GM19035 (cell line): ENCODE measurements around the gene HECW1.
"Not testable (repeated sequence)": the region's sequence is repeated elsewhere in the genome, so short reads cannot be mapped to it uniquely, and the experiment has no call there.

Experiments used
- ATAC-seq: cut with Tn5 transposase; IDR thresholded peaks from one replicate; pipeline ENCODE4 v1.9.1; 2021; ENCODE audit not compliant: unreplicated experiment

The HECW1 gene

DNA sequence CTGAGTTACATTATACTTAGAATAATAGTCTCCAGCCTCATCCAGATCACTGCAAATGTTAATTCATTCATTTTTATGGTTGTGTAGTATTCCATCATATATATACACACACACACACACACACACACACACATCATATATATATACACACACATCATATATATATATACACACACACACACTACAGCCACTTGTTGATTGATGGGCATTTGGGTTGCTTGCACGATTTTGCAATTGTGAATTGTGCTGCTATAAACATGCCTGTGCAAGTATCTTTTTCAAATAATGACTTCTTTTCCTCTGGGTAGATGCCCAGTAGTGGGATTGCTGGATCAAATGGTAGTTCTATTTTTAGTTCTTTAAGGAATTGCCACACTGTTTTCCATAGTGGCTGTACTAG, 233.2 kb downstream of the HECW1 start:
- ATAC-seq: not testable (repeated sequence)

DNA sequence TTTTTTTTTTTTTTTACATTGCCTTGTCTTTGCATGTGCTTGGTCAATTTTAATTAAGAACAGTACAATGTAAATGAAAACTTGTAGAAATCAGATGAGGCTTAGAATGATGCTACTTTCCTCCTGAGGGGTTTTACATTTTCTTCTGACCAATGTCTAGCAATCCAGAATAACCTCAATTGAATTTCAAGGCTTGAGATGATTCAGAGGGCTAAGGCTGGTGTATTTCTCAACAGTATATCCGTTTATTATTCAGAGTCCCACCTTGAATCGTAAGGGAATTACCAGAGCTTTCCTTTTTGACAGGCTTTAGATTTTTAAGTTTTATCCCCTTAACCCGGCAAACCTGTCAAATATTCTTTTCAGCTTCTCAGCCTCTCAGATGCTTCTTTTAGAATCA, 239.2 kb downstream of the HECW1 start:
- ATAC-seq: no peak

DNA sequence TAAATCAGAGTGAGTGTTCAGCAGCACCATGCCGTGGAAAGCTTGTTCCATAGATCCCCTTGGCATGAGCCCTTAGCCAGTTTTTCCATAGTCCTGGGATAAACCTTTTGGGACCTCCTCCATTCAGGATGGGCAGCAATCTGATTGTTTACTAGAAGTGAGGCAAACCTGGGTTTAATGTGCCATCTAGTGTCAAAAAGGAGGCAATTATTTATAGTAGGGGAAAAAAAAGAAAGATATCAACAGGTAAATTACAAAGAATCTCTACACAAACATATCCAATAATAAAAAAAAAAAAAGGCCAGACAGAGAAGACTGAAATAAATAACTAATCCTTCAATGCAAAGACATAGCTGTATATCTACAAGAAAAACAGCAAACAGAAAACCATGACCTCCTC, 241.5 kb downstream of the HECW1 start:
- ATAC-seq: no peak

DNA sequence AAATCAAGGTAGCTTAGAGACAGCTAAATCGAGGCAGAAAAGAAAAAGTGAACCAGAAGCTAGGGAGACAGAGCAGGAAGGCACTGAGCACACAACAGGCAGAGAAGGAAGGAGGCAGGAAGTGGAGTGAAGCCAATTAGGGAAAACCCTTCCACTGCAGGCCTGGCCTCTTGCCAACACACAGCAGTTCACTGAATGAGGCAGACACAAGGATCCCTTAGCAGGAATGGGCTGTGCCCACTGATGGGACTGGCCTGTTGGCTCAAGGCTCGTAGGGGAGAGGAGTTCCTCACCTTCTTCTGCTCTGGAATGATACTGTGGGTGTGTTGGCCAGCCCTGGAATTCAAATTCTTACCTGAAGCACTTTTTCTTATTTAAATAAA, 250.2 kb downstream of the HECW1 start:
- ATAC-seq: no peak

DNA sequence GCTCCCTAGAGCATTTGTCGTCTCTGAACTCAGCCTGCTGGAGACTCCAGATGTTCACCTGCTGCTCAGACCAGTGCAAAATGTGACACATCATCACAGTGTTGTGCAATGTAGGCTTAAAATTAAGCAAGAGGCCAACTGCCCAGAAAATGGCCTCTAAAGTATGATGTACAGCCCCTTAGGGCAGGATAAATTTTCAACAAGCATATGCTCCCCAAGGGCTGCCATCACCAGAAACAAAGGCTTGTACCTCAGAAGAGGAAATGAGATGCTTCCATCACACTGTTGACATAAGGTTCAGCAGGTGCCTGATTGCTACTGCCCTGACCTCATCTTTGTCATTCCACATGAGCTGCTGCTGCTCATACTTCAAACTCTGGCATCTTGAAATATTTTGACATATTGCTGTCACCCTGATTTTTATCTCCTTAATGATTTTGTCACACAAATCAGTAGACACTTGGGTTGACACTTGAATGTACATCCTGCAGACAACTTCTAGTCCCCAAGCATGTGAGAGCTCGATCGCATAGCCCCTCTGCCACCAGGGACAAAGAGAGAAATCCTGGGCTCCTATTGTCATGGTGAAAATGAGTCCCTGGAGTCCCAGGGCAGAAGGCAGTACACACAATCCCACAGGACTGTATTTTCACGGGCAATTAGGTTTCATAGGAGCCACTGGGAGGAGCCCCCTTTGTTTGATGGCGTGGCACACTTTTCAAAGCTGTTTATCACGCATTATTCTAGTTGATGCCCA, 250.8 kb downstream of the HECW1 start:
- no peak for ATAC-seq

DNA sequence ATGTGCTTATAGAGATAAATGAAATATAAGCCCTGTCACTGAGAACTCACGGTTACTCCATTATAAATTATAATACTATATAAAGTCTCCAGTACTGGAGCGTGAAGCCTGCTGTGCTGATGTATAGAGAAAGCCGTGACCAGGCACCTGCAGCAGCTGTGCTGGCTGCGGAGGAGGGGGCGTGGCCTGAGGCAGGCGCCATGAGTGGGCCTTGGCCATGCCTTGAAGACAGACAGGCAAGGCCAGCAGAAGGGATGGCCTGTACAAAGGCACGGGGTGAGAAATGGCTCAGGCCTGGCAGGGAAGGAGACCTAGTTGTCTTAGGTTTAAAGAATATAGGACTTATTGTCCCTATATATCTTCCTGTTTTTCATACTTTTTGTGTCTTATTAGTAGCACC, 251.9 kb downstream of the HECW1 start:
- no peak for ATAC-seq

DNA sequence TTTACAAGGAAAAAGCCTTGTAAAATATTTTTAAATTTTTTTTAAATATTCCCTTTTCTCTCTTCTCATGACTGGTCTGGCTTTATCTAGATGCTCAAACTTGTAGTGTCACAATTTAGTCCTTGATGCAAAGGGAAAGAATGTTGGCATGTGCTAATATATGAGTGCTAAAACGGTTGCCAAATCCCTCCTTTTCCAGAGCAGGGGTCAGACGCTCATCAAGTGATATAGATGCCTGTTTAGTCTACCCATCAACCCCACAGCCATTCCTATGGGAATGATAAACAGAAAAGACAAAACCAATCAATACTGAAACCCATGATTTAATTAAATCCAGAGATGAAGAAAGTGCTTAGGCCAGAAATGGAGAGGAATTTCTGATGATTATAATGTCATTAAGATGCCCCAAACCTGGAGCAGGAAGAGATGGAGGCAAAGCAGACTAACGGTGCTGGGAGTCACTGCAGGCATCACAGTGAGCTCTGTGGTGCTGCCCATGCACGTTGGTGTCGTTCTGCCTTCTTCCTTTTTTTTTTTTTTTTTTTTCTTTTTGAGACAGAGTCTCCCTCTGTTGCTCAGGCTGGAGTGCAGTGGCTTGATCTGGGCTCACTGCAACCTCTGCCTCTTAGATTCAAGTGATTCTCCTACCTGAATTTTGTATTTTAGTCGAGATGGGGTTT, 260.4 kb downstream of the HECW1 start:
- ATAC-seq: no peak

DNA sequence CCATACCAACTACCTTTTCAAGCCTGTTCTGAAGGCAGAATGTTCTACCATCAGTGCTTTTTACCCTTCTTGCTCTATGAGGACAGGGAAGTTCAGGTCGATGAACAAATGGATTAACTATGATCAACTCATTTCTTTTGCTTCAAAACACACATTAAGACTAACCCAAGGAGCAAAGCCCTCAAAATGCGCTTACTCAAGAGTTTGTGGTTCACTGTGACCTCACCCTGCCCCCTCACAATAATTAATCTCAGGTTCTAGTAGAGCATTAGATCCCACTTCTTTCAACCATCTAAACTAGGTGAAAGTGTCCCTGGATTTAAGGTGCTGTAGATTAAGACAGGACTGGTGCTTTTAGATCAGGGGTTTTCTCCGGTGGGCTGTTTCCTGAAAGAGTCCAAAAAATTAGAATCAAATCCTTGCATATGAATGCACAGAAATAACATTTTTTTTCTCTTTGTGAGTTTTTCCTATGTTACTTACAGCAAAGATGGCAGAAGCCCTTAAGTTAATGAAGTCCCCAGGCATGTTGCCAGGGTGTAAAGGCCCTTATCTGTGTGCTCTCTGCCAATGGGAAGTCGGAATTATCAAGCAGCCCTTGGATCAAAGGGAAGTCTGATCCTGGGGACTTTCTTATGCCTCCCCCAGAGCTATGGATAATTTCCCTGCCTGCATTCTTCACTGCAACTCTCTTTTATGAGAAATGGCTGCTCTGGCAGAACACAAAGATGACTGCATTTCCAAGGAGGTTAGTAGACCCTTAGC, 264.9 kb downstream of the HECW1 start:
- no peak for ATAC-seq

DNA sequence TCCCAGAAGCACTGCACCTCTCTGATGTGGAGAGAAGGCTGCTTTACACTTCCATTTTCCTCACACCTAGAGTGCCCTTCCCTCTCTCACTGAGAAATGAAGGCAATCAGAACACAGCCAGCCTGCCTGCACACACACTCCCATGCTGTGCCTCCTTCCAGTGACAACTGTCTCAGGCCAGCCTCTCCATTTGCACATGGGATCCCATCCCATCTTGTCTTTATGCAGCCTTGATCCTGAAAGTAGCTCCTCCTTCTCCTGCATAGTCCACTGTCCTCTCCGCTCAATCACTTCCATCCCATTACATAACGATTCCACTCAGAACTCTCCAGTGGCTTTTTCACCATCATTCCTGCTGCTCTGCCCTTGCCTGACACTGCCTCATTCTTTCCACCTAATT, 266.8 kb downstream of the HECW1 start:
- ATAC-seq: no peak

DNA sequence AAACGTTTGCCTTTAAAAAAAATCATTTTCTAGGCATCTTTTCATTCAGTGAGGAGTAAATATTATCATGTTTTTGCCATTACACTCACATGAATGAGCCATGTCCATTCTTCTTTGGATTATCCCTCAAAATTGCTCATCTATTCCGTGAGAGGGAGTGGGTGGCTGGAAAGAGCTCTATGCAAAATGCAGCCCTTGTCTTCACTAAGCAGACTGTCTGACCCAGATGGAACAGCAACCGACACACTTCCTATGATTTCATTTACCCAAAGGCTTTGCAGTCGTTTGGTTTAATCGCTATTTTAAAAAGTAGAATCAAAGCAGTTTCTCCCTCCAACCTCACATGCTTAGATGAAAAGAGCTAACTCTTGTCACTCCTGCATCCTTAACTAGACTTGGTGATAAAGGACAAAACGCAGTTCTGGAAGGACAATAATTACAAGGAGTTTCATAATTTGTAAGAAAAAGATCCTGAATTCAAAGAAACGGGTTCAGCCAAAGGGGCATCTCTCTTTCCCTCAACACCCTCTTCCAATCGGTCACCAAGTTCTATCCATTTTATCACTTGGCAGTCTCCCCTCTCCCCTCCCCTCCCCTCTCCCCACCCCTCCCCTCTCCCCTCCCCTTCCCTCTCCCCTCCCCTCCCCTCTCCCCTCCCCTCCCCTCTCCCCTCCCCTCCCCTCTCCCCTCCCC, 272.3 kb downstream of the HECW1 start:
- no peak for ATAC-seq

DNA sequence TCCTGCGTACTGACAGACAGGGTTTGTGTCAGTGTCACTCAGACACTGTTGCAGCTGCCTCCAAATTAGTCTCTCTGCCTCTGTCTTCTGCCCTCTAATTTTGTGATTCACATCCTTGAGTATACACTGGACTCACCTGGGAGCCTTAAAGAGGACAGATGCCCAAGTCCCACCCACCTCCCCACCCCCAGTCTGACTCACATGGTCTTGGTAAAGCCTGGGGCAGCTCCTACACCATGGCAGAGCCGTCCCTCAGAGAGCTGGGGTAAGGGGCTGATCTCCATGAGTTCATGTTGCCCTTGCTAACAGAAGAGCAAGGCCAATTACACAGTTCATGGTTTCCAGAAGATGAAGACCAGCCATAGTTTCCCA, 272.8 kb downstream of the HECW1 start:
- ATAC-seq: no peak

DNA sequence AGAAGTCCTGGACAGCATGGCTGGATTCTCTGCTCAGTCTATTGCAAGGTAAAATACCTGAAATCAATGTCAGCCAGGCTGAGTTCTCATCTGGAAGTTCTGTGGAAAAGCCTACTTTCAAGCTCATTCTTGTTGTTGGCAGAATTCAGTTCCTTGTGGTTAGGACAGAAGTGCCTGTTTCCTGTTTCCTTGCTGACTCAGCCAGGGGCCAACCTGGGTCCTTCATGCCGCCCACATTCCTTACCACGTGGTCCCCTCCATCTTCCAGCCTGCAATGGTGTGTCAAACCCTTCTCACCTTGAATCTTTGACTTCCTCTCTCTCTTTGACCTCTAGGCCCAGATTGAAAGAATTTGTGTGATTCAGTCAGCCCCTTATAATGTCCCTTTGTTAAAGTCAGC, 273.4 kb downstream of the HECW1 start:
- no peak for ATAC-seq

DNA sequence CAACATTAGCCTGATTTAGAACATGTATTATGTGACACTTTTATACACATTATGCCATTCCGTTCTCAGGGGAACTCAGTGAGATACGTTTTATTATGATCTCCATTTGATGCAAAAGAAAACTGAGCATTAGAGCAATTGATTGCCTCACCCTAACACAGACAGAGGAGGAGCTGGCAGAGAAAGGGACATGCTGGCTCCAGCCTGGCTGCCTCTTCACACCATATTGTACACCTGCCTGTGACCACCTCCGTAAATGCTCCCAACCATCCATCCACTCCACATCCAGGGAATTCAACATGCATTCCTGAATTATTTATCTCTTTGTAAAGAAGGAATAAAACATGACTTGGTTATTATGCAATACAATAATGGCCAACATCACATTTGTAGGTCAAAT, 275.5 kb downstream of the HECW1 start:
- ATAC-seq: no peak

DNA sequence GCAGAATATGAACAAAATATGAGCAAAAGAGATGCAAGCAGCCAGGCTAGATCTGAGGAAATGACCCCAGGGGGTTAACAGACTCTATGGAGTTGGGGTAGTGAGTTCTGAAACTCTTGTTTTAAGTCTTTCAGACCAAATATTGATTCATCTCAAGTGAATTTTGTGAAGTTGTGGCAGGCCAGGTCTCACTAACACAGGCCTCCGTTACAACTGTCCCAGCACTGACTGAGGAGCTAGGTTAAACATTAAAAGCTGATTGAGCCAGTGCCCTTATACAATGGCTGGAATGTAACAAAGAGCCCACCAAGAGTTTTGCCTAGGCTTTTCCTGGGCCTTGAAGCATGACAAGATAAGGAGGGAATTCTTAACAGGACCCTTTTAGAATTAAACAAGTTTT, 278.1 kb downstream of the HECW1 start:
- ATAC-seq: no peak

DNA sequence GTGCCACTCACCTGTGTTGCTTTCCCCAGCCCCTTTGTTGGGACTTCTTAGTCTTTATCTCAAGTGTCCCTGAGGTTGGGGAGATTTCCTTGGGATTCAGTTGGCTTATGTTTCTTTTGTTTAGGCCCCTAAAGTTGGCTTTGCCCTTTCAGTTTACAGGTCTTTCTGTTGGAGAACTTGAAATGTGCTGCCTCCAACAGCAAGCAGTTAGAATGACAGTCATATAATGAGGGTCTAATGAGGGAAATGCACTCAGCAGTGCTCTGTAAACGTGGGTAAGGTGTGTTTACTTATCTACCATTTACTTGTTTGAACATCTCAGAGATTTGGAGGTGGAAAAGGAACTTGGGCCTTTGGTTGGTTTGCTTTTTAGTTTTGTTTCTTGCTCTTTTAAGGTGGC, 279.1 kb downstream of the HECW1 start:
- no peak for ATAC-seq

DNA sequence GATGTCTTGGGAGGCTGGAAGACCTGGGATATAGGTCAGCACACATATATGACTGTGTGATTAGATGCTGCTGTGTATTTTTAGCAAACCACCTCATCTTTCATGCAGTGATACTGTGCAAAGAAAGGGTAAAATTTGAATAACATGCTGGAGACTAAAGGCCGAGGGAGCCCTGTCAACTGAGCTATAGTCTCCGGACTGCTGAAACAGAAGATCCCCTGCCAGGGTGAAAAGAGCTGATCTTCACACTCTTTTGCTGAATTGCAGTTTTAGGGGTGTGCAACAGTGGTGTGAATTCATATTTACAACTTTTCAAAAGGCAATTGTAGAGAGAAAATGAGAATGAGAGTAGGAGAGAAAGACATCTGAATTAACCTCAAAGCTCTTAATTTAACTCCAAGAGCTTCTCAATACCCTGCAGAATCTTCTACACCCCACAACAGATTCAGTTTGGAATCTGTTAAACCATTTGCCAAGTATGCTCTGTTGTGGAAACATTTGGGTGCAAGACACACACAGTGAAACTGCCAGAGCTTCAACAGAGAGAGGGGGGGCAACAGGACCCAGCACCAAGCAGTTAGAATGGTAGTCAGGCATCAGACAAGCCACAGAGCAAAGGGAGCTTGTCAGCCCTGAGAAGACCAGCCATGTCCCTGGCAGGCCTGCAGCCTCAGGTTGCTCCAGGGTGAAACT, 280.3 kb downstream of the HECW1 start:
- ATAC-seq: no peak

DNA sequence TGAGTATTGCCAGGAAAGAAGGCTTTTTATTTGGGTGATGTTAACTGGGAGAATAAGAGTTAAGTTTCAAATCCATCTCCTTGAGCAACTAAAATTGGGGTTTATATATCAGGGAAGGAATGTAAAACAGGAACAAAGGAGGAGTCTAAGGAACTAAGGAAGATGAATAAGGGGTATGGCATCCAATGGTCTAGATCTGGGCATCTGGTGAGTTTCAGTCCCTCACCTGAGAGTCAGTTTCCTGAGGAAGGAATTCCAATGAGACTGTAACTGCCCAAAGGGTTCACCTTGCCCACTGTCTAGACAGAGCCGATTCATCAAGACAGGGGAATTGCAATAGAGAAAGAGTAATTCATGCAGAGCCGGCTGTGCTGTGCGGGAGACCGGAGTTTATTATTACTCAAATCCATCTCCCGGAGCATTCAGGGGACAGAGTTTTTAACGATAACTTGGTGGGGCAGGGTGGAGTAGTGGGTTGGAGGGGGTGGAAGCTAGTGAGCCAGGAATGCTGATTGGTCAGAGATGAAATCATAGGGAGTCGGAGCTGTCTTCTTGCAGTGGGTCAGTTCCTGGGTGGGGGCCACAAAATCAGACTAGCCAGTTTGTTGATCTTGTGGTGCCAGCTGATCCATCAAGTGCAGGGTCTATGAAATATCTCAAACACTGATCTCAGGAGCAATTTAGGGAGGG, 282.1 kb downstream of the HECW1 start:
- ATAC-seq: no peak

DNA sequence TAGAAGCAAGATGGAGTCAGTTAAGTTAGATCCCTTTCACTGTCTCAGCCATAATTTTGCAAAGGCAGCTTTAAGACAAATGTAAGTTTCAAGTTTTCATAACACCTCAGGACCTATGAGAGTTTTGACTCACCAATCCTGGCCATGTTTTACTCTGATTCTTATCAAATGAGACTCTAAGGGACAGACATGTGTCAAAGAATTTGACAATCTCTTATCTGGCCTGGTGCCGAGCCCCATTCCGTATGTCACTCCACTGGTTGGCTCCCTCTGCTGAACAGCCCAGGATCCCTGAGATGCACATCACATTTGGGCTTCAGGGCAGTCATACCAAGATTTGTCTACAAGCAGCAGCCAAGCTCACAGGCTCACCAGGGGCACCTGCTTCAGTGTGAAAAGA, 282.9 kb downstream of the HECW1 start:
- ATAC-seq: no peak

DNA sequence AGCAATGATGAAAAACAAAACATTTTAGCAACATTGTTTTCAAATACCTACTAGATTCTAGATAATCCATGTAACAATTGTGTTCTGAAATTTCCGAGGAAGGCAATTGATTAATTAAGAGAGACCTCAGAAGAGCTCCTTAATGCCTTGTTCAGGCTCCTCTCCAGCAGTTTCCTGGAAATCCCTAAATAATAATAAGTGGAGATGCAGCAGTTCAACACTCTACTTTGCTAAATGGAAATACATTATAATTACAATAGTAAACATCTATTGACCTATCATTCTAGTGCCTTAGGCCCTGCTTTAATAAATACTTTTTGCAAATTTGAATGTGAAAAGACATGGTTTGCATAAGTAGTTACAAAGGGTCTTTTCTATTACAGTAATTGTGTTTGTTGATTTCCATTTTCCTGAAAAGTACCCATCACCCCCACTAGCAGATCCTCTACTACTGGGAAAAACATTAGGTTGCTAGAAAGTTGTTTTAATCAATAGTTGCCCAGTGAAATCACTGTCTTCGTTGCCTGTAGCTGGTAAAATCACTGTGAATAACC, 283.8 kb downstream of the HECW1 start:
- no peak for ATAC-seq

DNA sequence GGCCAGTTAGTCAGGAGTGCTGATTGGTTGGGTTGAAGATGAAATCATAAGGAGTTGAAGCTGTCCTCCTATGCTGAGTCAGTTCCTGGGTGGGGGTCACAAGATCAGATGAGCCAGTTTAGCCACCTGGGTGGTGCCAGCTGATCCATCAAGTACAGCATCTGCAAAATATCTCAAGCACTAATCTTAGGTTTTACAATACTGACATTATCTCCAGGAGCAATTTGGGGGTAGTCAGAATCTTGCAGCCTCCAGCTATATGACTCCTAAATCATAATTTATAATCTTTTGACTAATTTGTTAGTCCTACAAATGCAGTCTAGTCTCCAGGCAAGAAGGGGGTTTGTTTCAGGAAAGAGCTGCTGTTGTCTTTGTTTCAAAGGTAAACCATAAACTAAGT, 286.4 kb downstream of the HECW1 start:
- ATAC-seq: no peak
